ENCODE measurements around the gene RAB15.

RAB15 gene

GRCh38 chr14:64954491-64955240 lies 17.5 kb downstream of the RAB15 start:
- CTCF ChIA-PET, result interaction anchor here (1.2 kb wide), 1 partner anchor 30 kb away, joined by 5 read pairs; no protein-coding TSS in a partner anchor
- Histone ChIP-seq H3K9me3 (ENCODE audit: control insufficient read depth, insufficient read depth, low read depth, low read length) (no peaks in the 10 kb centered on the region), H3K4me3 (ENCODE audit: low read depth, low read length) (no peak overlapping the region), H3K4me1 (ENCODE audit: control insufficient read depth, insufficient read depth, low read length) (no peaks in the 10 kb centered on the region), H3K27ac (ENCODE audit: extremely low read depth, low read depth, low read length) (no peak overlapping the region), H3K36me3 (ENCODE audit: control insufficient read depth in 2 of 2, insufficient read depth in 1 of 2, low read length in 2 of 2) (peaks cover 0 to 26% of the 10 kb centered on the region in 2 experiments; a peak in 2 of 3 replicates)
- POLR2A ChIA-PET, result no interaction called here
- TF ChIP-seq ZNF529 (tag by site-specific recombination; IDR thresholded peaks at IDR 0.05; ENCODE audit: insufficient replicate concordance), result no peak
- no peak for TF ChIP-seq YY2 (tag by site-specific recombination; IDR thresholded peaks at IDR 0.05)
- no peak for TF ChIP-seq ZNF707 (tag by site-specific recombination; IDR thresholded peaks at IDR 0.05)
- TF ChIP-seq KLF8 (tag by site-specific recombination; IDR thresholded peaks at IDR 0.05), result no peak
- TF ChIP-seq ZNF610 (tag by site-specific recombination; IDR thresholded peaks at IDR 0.05; ENCODE audit: borderline replicate concordance), result no peak
- TF ChIP-seq AEBP2 (tag by site-specific recombination; IDR thresholded peaks at IDR 0.05; ENCODE audit: borderline replicate concordance), result no peak
- TF ChIP-seq ZNF580 (tag by site-specific recombination; IDR thresholded peaks at IDR 0.05), result no peak
- no peak for TF ChIP-seq PRDM1 (tag by site-specific recombination; IDR thresholded peaks at IDR 0.05)
- TF ChIP-seq ZNF354C (tag by site-specific recombination; IDR thresholded peaks at IDR 0.05; ENCODE audit: borderline replicate concordance, low read depth), result no peak
- TF ChIP-seq GLI2 (tag by site-specific recombination; IDR thresholded peaks at IDR 0.05; ENCODE audit: borderline replicate concordance, low read depth), result no peak
- TF ChIP-seq REST (tag by site-specific recombination; IDR thresholded peaks at IDR 0.05), result no peak
- TF ChIP-seq ZNF140 (tag by site-specific recombination; IDR thresholded peaks at IDR 0.05), result no peak
- no peak for TF ChIP-seq FEZF1 (tag by site-specific recombination; IDR thresholded peaks at IDR 0.05)
- no peak for TF ChIP-seq ZXDB (tag by site-specific recombination; IDR thresholded peaks at IDR 0.05)
- no peak for TF ChIP-seq BCL11A (tag by site-specific recombination; IDR thresholded peaks at IDR 0.05; ENCODE audit: low read depth)
- no peak for TF ChIP-seq ZNF513 (tag by site-specific recombination; IDR thresholded peaks at IDR 0.05)

GRCh38 chr14:64953661-64954060 lies 18.5 kb downstream of the RAB15 start:
- TF ChIP-seq ZNF239 (tag by site-specific recombination; IDR thresholded peaks at IDR 0.05), result no peak
- CTCF ChIA-PET, result interaction anchor here (0.5 to 1.2 kb wide), 3 partner anchors 10 to 76 kb away, joined by 3 to 4 read pairs (median 3); no protein-coding TSS in a partner anchor
- peaks cover 0 to 32% of the 10 kb centered on the region in 2 experiments; a peak in 2 of 3 replicates for H3K36me3 ChIP-seq (ENCODE audit: control insufficient read depth in 2 of 2, insufficient read depth in 1 of 2, low read length in 2 of 2)
- no peak overlapping the region for H3K4me3 ChIP-seq (ENCODE audit: low read depth, low read length)
- no peaks in the 10 kb centered on the region for H3K4me1 ChIP-seq (ENCODE audit: control insufficient read depth, insufficient read depth, low read length)
- H3K27ac ChIP-seq (ENCODE audit: extremely low read depth, low read depth, low read length), result no peak overlapping the region
- POLR2A ChIA-PET, result no interaction called here
- no peaks in the 10 kb centered on the region for H3K9me3 ChIP-seq (ENCODE audit: control insufficient read depth, insufficient read depth, low read depth, low read length)
